KMS-11 (cell line): ENCODE results near the gene CEP44.

Experiments
- H2AFZ ChIP-seq: fragments of 200-600 bp; sonication (generic); 2 replicates; pipeline ENCODE4 v1.6.1; 2016; ENCODE audit warnings: antibody characterized with exemption, mixed run types, low read depth
- H3K27ac ChIP-seq: fragments of 200-600 bp; sonication (generic); 2 replicates; pipeline ENCODE4 v1.6.1; 2016; ENCODE audit warnings: mild to moderate bottlenecking, mixed run types
- H3K27me3 ChIP-seq: fragments of 200-600 bp; sonication (generic); 2 replicates; pipeline ENCODE4 v1.6.1; 2017; ENCODE audit warnings: mild to moderate bottlenecking, low read depth, mixed run types, moderate library complexity; ENCODE audit not compliant: insufficient read depth
- H3K36me3 ChIP-seq: fragments of 200-600 bp; sonication (generic); 2 replicates; pipeline ENCODE4 v1.6.1; 2017; ENCODE audit warnings: mild to moderate bottlenecking, mixed run types; ENCODE audit not compliant: insufficient read depth
- H3K4me1 ChIP-seq: fragments of 200-600 bp; sonication (generic); 2 replicates; pipeline ENCODE4 v1.6.1; 2016; ENCODE audit warnings: mild to moderate bottlenecking, low read depth, mixed run types; ENCODE audit not compliant: poor library complexity, severe bottlenecking
- H3K4me2 ChIP-seq: fragments of 200-600 bp; sonication (generic); 2 replicates; pipeline ENCODE4 v1.7.0; 2016; ENCODE audit warnings: mild to moderate bottlenecking, mixed run types
- H3K4me3 ChIP-seq: fragments of 200-600 bp; sonication (generic); IDR thresholded peaks from 2 replicates; pipeline ENCODE4 v1.6.1; 2017; ENCODE audit warnings: low read depth, low read length, mixed read lengths; ENCODE audit not compliant: insufficient read depth
- H3K79me2 ChIP-seq: fragments of 200-600 bp; sonication (generic); 2 replicates; pipeline ENCODE4 v1.6.1; 2016; ENCODE audit warnings: low read depth, mixed run types; ENCODE audit not compliant: insufficient read depth
- H3K9ac ChIP-seq: fragments of 200-600 bp; sonication (generic); 2 replicates; pipeline ENCODE4 v1.6.1; 2016; ENCODE audit warnings: mild to moderate bottlenecking, mixed run types
- H4K20me1 ChIP-seq: fragments of 200-600 bp; sonication (generic); 2 replicates; pipeline ENCODE4 v1.6.1; 2016; ENCODE audit warnings: mild to moderate bottlenecking, mixed run types; ENCODE audit not compliant: insufficient read depth
- TF ChIP-seq, protein P1 (sequence below): fragments of 200-600 bp; sonication (generic); conservative IDR thresholded peaks from 2 replicates; pipeline ENCODE4 v1.6.1; 2017; ENCODE audit warnings: low read depth, mild to moderate bottlenecking, antibody characterized with exemption, low read length, moderate library complexity, mixed read lengths

Gene CEP44

DNA sequence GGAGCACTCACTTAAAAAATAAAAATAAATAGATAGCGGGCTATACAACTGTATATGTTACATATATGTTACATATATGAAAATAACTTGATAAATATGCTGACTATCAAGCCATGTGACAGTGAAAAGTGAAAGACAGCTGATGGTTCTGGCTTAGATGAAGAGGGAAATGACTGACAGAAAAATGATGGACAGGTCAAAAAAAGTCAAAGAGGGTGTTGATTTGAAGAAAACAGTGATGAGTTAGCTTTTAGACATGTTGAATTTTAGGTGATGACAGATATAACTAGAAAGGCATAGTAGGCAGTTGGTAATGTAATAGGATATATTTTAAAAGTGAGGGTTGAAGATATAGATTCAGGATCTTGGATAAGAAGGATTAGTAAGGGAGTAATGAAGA is 38.0 kb upstream of the CEP44 start:
- Histone ChIP-seq H3K4me3 (no peak overlapping the region), H3K79me2 (no peaks in the 10 kb centered on the region), H3K27me3 (no peaks in the 10 kb centered on the region), H3K4me1 (no peaks in the 10 kb centered on the region), H3K4me2 (no peak overlapping the region), H3K27ac (no peak overlapping the region), H3K36me3 (no peaks in the 10 kb centered on the region), H4K20me1 (no peaks in the 10 kb centered on the region), H2AFZ (no peak overlapping the region), H3K9ac (no peak overlapping the region)
- TF ChIP-seq, protein P1, sequence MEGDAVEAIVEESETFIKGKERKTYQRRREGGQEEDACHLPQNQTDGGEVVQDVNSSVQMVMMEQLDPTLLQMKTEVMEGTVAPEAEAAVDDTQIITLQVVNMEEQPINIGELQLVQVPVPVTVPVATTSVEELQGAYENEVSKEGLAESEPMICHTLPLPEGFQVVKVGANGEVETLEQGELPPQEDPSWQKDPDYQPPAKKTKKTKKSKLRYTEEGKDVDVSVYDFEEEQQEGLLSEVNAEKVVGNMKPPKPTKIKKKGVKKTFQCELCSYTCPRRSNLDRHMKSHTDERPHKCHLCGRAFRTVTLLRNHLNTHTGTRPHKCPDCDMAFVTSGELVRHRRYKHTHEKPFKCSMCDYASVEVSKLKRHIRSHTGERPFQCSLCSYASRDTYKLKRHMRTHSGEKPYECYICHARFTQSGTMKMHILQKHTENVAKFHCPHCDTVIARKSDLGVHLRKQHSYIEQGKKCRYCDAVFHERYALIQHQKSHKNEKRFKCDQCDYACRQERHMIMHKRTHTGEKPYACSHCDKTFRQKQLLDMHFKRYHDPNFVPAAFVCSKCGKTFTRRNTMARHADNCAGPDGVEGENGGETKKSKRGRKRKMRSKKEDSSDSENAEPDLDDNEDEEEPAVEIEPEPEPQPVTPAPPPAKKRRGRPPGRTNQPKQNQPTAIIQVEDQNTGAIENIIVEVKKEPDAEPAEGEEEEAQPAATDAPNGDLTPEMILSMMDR: no peak

GRCh38 chr4:174248407-174248806 is 35.3 kb upstream of the CEP44 start:
- H4K20me1 ChIP-seq: no peaks in the 10 kb centered on the region
- TF ChIP-seq, protein P1: no peak
- H3K4me3 ChIP-seq: no peak overlapping the region
- H3K27me3 ChIP-seq: no peaks in the 10 kb centered on the region
- no peaks in the 10 kb centered on the region for H3K4me1 ChIP-seq
- H3K36me3 ChIP-seq: no peaks in the 10 kb centered on the region
- no peak overlapping the region for H3K27ac ChIP-seq
- no peak overlapping the region for H2AFZ ChIP-seq
- H3K79me2 ChIP-seq: no peaks in the 10 kb centered on the region
- no peak overlapping the region for H3K9ac ChIP-seq
- no peak overlapping the region for H3K4me2 ChIP-seq

DNA sequence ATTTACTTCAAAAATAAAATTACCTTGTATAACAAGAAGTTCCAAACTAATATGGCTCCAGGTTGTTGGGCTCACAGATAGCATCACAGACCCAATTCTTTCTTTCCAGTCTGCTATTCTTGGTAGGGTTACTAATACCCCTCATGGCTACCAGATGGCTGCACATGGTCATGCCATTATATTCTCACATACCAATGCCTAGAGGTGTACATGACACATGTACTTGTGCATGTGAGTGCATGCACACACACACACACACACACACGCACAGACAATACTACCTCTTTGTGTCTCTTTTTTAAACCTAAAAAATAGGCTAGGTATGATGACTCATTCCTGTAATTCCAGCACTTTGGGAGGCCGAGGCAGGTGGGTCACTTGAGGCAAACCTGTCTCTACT is 31.3 kb upstream of the CEP44 start:
- Histone ChIP-seq H3K27ac (no peak overlapping the region), H3K4me3 (no peak overlapping the region), H3K4me1 (no peaks in the 10 kb centered on the region), H3K36me3 (no peaks in the 10 kb centered on the region), H3K27me3 (no peaks in the 10 kb centered on the region), H3K79me2 (no peaks in the 10 kb centered on the region), H2AFZ (no peak overlapping the region), H3K9ac (no peak overlapping the region), H4K20me1 (no peaks in the 10 kb centered on the region), H3K4me2 (no peak overlapping the region)
- TF ChIP-seq, protein P1: no peak

GRCh38 chr4:174254613-174255012 is 29.1 kb upstream of the CEP44 start:
- no peaks in the 10 kb centered on the region for H3K79me2 ChIP-seq
- H3K4me3 ChIP-seq: no peak overlapping the region
- H3K4me2 ChIP-seq: no peak overlapping the region
- H3K4me1 ChIP-seq: no peaks in the 10 kb centered on the region
- H3K9ac ChIP-seq: no peak overlapping the region
- no peaks in the 10 kb centered on the region for H3K27me3 ChIP-seq
- H4K20me1 ChIP-seq: no peaks in the 10 kb centered on the region
- no peak overlapping the region for H2AFZ ChIP-seq
- TF ChIP-seq, protein P1: no peak
- H3K36me3 ChIP-seq: no peaks in the 10 kb centered on the region; the same call in 1 of the 2 replicates
- H3K27ac ChIP-seq: no peak overlapping the region
